HepG2 (cell line): Measurements from ENCODE around the gene FGGY. TPM values are rescaled to one million over a fixed set of nuclear protein-coding genes. Genes with fewer than 3 reads are reported as not detected.

ENCODE experiments used
- DNMT3B ChIP-seq: conservative IDR thresholded peaks from 2 replicates; pipeline ENCODE4 v1.6.1; 2016; ENCODE audit warnings: missing biosample characterization, control low read depth
- DR1 ChIP-seq: sonication (generic); formaldehyde crosslinking; IDR thresholded peaks from 2 replicates; pipeline ENCODE4 v1.8.0; 2021; ENCODE audit warnings: mild to moderate bottlenecking, missing genetic modification reagents, inconsistent platforms
- IKZF4 ChIP-seq: sonication (generic); formaldehyde crosslinking; IDR thresholded peaks from 2 replicates; pipeline ENCODE4 v1.5.1; 2020; ENCODE audit warnings: borderline replicate concordance, mild to moderate bottlenecking, low read depth, missing genetic modification reagents; ENCODE audit errors: not compliant biosample characterization
- IRF2 ChIP-seq: IDR thresholded peaks from 2 replicates; pipeline ENCODE4 v1.6.1; 2018; ENCODE audit warnings: missing genetic modification reagents, missing compliant biosample characterization
- MXD4 ChIP-seq: IDR thresholded peaks from 2 replicates; pipeline ENCODE4 v1.6.1; 2016; ENCODE audit warnings: mild to moderate bottlenecking, missing biosample characterization, missing genetic modification reagents
- MXI1 ChIP-seq: IDR thresholded peaks from 3 replicates; pipeline ENCODE4 v1.6.1; 2012; ENCODE audit warnings: low read depth, low read length, inconsistent platforms, borderline replicate concordance
- MYC ChIP-seq: sonication (generic); formaldehyde crosslinking; IDR thresholded peaks from 2 replicates; pipeline ENCODE4 v1.9.0; 2021; ENCODE audit warnings: missing genetic modification reagents, borderline replicate concordance
- NR2C2 ChIP-seq: sonication (generic); formaldehyde crosslinking; IDR thresholded peaks from 2 replicates; pipeline ENCODE4 v1.4.0; 2020; ENCODE audit warnings: missing genetic modification reagents, mild to moderate bottlenecking, moderate library complexity, borderline replicate concordance
- PAWR ChIP-seq: sonication (generic); formaldehyde crosslinking; IDR thresholded peaks from 2 replicates; pipeline ENCODE4 v1.4.0; 2020; ENCODE audit warnings: missing genetic modification reagents, mild to moderate bottlenecking, borderline replicate concordance
- SP140L ChIP-seq: sonication (generic); formaldehyde crosslinking; IDR thresholded peaks from 2 replicates; pipeline ENCODE4 v1.4.0; 2020; ENCODE audit warnings: missing genetic modification reagents, borderline replicate concordance
- STAG1 ChIP-seq: sonication (generic); formaldehyde crosslinking; IDR thresholded peaks from 2 replicates; pipeline ENCODE4 v1.4.0; 2020; ENCODE audit warnings: missing genetic modification reagents
- SYNCRIP ChIP-seq: fragments of 200-400 bp; formaldehyde crosslinking; IDR thresholded peaks from 2 replicates; pipeline ENCODE4 v1.6.1; 2018; ENCODE audit warnings: mild to moderate bottlenecking, low read depth, low read length; ENCODE audit not compliant: insufficient read depth
- TARDBP ChIP-seq: sonication (generic); formaldehyde crosslinking; IDR thresholded peaks from 2 replicates; pipeline ENCODE4 v1.8.0; 2022; ENCODE audit warnings: mild to moderate bottlenecking, missing genetic modification reagents
- TBX3 ChIP-seq: fragments of 450-650 bp; IDR thresholded peaks from 2 replicates; pipeline ENCODE4 v1.6.1; 2017; ENCODE audit warnings: antibody characterized with exemption, mild to moderate bottlenecking, inconsistent platforms, borderline replicate concordance
- ZFP41 ChIP-seq: sonication (generic); formaldehyde crosslinking; IDR thresholded peaks from 2 replicates; pipeline ENCODE4 v1.4.0; 2020; ENCODE audit warnings: mild to moderate bottlenecking, missing genetic modification reagents, borderline replicate concordance
- ZNF256 ChIP-seq: sonication (generic); formaldehyde crosslinking; conservative IDR thresholded peaks from 2 replicates; pipeline ENCODE4 v1.4.0; 2020; ENCODE audit warnings: missing genetic modification reagents
- ZNF34 ChIP-seq: sonication (generic); formaldehyde crosslinking; IDR thresholded peaks from 2 replicates; pipeline ENCODE4 v1.4.0; 2020; ENCODE audit warnings: mild to moderate bottlenecking, missing genetic modification reagents, borderline replicate concordance
- polyA plus RNA-seq, 8 experiments: library from polyadenylated mRNA; depleted of rRNA in 3 of 8; stranded (reverse) in 7 of 8; unstranded in 1 of 8; fragments of >200 nt; fragmentation: Illumina TruSeq in 4 of 8; extraction: Trizol in 4 of 8; gene quantifications; 2 replicates each; pipeline versions ENCODE4 v1.2.1 to v1.2.3, GENCODE V29; 2011 to 2016; ENCODE audit warnings: low read depth in 4 of 8, missing spikeins in 1 of 8, mixed read lengths in 1 of 8; ENCODE audit not compliant: insufficient read depth in 1 of 8
- total RNA-seq, 5 experiments: library from RNA; depleted of rRNA; stranded (reverse); fragments of >200 nt; fragmentation: Illumina TruSeq; extraction: Trizol; gene quantifications; 2 replicates each; pipeline ENCODE4 v1.2.3, GENCODE V29; 2016; ENCODE audit warnings: low read depth in 1 of 5
- TF ChIP-seq, protein P1 (sequence below): sonication (generic); formaldehyde crosslinking; IDR thresholded peaks from 2 replicates; pipeline ENCODE4 v1.4.0; 2020; ENCODE audit warnings: missing genetic modification reagents, borderline replicate concordance
- TF ChIP-seq, protein P2 (sequence below): sonication (generic); formaldehyde crosslinking; IDR thresholded peaks from 2 replicates; pipeline ENCODE4 v1.4.0; 2020; ENCODE audit warnings: missing genetic modification reagents
- TF ChIP-seq, protein P3 (sequence below): IDR thresholded peaks from 2 replicates; pipeline ENCODE4 v1.6.1; 2016

Gene FGGY
- total and polyA plus RNA-seq, 2 of the 13 experiments (the other 11 are each of a cell fraction or from before 2014, with no cell fraction given): 15.7 to 27.5 TPM

DNA sequence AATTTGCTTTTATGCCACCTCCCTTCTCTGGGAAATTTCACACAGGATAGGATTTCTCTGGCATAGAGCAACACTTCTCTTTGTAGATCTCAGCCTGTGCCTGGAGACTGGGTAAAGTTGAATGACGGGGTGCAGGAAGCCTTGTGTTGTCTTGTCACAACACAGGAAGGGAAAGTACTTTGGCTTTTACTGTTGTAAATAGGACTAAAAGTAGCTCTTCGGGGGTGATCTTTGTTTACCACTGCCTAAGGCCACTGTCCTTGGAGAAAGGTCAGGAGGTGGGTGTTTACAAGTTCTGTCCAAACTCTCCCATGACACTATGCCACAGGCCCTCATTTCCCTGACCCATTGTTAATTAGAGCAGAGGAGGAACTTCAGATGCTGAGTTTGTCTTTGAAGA is 139.7 kb downstream of the FGGY start (continued):
- TF ChIP-seq, protein P1, sequence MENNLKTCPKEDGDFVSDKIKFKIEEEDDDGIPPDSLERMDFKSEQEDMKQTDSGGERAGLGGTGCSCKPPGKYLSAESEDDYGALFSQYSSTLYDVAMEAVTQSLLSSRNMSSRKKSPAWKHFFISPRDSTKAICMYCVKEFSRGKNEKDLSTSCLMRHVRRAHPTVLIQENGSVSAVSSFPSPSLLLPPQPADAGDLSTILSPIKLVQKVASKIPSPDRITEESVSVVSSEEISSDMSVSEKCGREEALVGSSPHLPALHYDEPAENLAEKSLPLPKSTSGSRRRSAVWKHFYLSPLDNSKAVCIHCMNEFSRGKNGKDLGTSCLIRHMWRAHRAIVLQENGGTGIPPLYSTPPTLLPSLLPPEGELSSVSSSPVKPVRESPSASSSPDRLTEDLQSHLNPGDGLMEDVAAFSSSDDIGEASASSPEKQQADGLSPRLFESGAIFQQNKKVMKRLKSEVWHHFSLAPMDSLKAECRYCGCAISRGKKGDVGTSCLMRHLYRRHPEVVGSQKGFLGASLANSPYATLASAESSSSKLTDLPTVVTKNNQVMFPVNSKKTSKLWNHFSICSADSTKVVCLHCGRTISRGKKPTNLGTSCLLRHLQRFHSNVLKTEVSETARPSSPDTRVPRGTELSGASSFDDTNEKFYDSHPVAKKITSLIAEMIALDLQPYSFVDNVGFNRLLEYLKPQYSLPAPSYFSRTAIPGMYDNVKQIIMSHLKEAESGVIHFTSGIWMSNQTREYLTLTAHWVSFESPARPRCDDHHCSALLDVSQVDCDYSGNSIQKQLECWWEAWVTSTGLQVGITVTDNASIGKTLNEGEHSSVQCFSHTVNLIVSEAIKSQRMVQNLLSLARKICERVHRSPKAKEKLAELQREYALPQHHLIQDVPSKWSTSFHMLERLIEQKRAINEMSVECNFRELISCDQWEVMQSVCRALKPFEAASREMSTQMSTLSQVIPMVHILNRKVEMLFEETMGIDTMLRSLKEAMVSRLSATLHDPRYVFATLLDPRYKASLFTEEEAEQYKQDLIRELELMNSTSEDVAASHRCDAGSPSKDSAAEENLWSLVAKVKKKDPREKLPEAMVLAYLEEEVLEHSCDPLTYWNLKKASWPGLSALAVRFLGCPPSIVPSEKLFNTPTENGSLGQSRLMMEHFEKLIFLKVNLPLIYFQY: peak; percentile 32; the same call in 1 of the 2 replicates
- peak; percentile 41; the same call in 1 of the 2 replicates for TF ChIP-seq IRF2 (CRISPR knock-in tag)
- no peak for TF ChIP-seq MXI1
- no peak for TF ChIP-seq SP140L
- TF ChIP-seq ZFP41 (CRISPR knock-in tag): no peak
- peak; percentile 50; the same call in 1 of the 2 replicates for TF ChIP-seq TARDBP (CRISPR knock-in tag)
- TF ChIP-seq, protein P2, sequence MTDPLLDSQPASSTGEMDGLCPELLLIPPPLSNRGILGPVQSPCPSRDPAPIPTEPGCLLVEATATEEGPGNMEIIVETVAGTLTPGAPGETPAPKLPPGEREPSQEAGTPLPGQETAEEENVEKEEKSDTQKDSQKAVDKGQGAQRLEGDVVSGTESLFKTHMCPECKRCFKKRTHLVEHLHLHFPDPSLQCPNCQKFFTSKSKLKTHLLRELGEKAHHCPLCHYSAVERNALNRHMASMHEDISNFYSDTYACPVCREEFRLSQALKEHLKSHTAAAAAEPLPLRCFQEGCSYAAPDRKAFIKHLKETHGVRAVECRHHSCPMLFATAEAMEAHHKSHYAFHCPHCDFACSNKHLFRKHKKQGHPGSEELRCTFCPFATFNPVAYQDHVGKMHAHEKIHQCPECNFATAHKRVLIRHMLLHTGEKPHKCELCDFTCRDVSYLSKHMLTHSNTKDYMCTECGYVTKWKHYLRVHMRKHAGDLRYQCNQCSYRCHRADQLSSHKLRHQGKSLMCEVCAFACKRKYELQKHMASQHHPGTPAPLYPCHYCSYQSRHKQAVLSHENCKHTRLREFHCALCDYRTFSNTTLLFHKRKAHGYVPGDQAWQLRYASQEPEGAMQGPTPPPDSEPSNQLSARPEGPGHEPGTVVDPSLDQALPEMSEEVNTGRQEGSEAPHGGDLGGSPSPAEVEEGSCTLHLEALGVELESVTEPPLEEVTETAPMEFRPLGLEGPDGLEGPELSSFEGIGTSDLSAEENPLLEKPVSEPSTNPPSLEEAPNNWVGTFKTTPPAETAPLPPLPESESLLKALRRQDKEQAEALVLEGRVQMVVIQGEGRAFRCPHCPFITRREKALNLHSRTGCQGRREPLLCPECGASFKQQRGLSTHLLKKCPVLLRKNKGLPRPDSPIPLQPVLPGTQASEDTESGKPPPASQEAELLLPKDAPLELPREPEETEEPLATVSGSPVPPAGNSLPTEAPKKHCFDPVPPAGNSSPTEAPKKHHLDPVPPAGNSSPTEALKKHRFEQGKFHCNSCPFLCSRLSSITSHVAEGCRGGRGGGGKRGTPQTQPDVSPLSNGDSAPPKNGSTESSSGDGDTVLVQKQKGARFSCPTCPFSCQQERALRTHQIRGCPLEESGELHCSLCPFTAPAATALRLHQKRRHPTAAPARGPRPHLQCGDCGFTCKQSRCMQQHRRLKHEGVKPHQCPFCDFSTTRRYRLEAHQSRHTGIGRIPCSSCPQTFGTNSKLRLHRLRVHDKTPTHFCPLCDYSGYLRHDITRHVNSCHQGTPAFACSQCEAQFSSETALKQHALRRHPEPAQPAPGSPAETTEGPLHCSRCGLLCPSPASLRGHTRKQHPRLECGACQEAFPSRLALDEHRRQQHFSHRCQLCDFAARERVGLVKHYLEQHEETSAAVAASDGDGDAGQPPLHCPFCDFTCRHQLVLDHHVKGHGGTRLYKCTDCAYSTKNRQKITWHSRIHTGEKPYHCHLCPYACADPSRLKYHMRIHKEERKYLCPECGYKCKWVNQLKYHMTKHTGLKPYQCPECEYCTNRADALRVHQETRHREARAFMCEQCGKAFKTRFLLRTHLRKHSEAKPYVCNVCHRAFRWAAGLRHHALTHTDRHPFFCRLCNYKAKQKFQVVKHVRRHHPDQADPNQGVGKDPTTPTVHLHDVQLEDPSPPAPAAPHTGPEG (CRISPR knock-in tag): no peak
- TF ChIP-seq TBX3: no peak
- no peak for TF ChIP-seq MYC (CRISPR knock-in tag)
- no peak for TF ChIP-seq IKZF4 (CRISPR knock-in tag)
- TF ChIP-seq SYNCRIP: no peak
- no peak for TF ChIP-seq ZNF256
- no peak for TF ChIP-seq DNMT3B (CRISPR knock-in tag)
- TF ChIP-seq PAWR (CRISPR knock-in tag): no peak
- TF ChIP-seq, protein P3, sequence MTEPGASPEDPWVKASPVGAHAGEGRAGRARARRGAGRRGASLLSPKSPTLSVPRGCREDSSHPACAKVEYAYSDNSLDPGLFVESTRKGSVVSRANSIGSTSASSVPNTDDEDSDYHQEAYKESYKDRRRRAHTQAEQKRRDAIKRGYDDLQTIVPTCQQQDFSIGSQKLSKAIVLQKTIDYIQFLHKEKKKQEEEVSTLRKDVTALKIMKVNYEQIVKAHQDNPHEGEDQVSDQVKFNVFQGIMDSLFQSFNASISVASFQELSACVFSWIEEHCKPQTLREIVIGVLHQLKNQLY (CRISPR knock-in tag): no peak
- no peak for TF ChIP-seq NR2C2 (CRISPR knock-in tag)
- TF ChIP-seq MXD4 (CRISPR knock-in tag): no peak
- no peak for TF ChIP-seq DR1 (CRISPR knock-in tag)
- no peak for TF ChIP-seq ZNF34
- no peak; the same call in 1 of the 2 replicates for TF ChIP-seq STAG1 (CRISPR knock-in tag)
